ENCODE results near the gene CYTH4. TPM values are rescaled to one million over a fixed set of nuclear protein-coding genes. Genes with fewer than 3 reads are reported as not detected.
A peak's percentile ranks its signal among the peaks of the same experiment; 100 is the strongest.

Gene CYTH4
- total RNA-seq, 1 experiment from 2014 or later: 3.8 TPM

GRCh38 chr22:37295946-37296345 lies 13.6 kb downstream of the CYTH4 start:
- Histone ChIP-seq H3K27ac (ENCODE audit: low read depth, low read length) (no peak overlapping the region), H3K4me2 (ENCODE audit: low read length) (peak overlapping the region; percentile 47; the same call in 1 of the 2 replicates), H3K9ac (ENCODE audit: low read length) (no peak overlapping the region), H2AFZ (ENCODE audit: low read depth, low read length, poor library complexity, severe bottlenecking) (no peak overlapping the region), H3K27me3 (ENCODE audit: insufficient read depth, low read length) (no peaks in the 10 kb centered on the region), H3K9me3 (ENCODE audit: control insufficient read depth in 1 of 2, insufficient read depth in 1 of 2, low read depth in 1 of 2, low read length in 2 of 2) (peaks cover 0 to 9% of the 10 kb centered on the region in 2 experiments; a peak in 1 of 4 replicates), H3K4me3 (replicated peaks in 1 of 2; ENCODE audit: low read depth in 1 of 2, low read length in 2 of 2) (no peak overlapping the region), H3K9me2 (ENCODE audit: insufficient read depth) (no peaks in the 10 kb centered on the region), H3K36me3 (ENCODE audit: control insufficient read depth in 1 of 2, insufficient read depth in 2 of 2, low read length in 2 of 2) (no peaks in the 10 kb centered on the region), H3K79me2 (ENCODE audit: insufficient read depth, low read length) (no peaks in the 10 kb centered on the region), H4K20me1 (ENCODE audit: insufficient read depth) (no peaks in the 10 kb centered on the region), H3K4me1 (ENCODE audit: control insufficient read depth in 1 of 2, insufficient read depth in 2 of 2, low read length in 2 of 2) (peaks cover 7 to 20% of the 10 kb centered on the region in 2 experiments; a peak in 3 of 4 replicates)
- RAD21 ChIA-PET (ENCODE audit: low non-redundant PET in 1 of 2, low total read pairs in 2 of 2, uncharacterized antibody in 2 of 2, unreplicated experiment in 2 of 2): no interaction called here
- CTCF ChIA-PET: interaction anchor here (1.2 kb wide), 1 partner anchor 28 kb away, joined by 3 read pairs; no protein-coding TSS in a partner anchor
- no peak for DNase-seq (ENCODE audit: low read depth, low spot score)
- ATAC-seq: no peak
- POLR2A ChIA-PET: no interaction called here
- intact Hi-C loops (cut with micrococcal nuclease): no loop called here
- TF ChIP-seq RAD21 (IDR thresholded peaks at IDR 0.05; ENCODE audit: low read depth): no peak
- TF ChIP-seq YY1 (IDR thresholded peaks at IDR 0.05; ENCODE audit: extremely low read depth, insufficient replicate concordance, low read depth, low read length): no peak
- no peak for TF ChIP-seq JUND (IDR thresholded peaks at IDR 0.05)
- no peak for TF ChIP-seq POLR2A (IDR thresholded peaks at IDR 0.05; ENCODE audit: borderline replicate concordance, extremely low read depth, insufficient read depth, insufficient read length)
- no peak for TF ChIP-seq EZH2 (IDR thresholded peaks at IDR 0.05)
- no peak for TF ChIP-seq POLR2AphosphoS5 (IDR thresholded peaks at IDR 0.05; ENCODE audit: low read depth, low read length)
- TF ChIP-seq ATF3 (IDR thresholded peaks at IDR 0.05): no peak
- TF ChIP-seq REST (IDR thresholded peaks at IDR 0.05; ENCODE audit: low read depth): no peak
- BruUV-seq (replicated peaks): no TSS peak

All from HCT116 (cell line).